Endothelial cell of umbilical vein (primary cell): Measurements from ENCODE around the gene ADGB. TPM values are rescaled to one million over a fixed set of nuclear protein-coding genes. Genes with fewer than 3 reads are reported as not detected.

Experiments
- BruUV-seq: library from RNA; stranded (reverse); fragments of 400-500 nt; replicated peaks from 2 replicates; lab custom pipeline; 2021; lab: Mats Ljungman, UMichigan
- CTCF ChIA-PET: fragments of 300-600, 350-600 bp; sonication (Branson Sonifier 250); formaldehyde crosslinking; loops from one replicate; lab custom pipeline; 2021; ENCODE audit warnings: antibody characterized with exemption, inconsistent platforms; lab: Charles Lee
- POLR2A ChIA-PET: fragments of 300-600, 350-600 bp; sonication (Branson Sonifier 250); formaldehyde crosslinking; loops from one replicate; lab custom pipeline; 2021; ENCODE audit warnings: antibody characterized with exemption, inconsistent platforms; lab: Charles Lee
- DNase-seq: peaks from one replicate; pipeline ENCODE4 v3.0.0-alpha.2; 2011; ENCODE audit warnings: low read depth, low spot score
- FAIRE-seq: peaks from 2 replicates; lab custom pipeline; 2011; peaks lifted over from hg19 to GRCh38; lab: Jason Lieb, UNC
- H2AFZ ChIP-seq: 2 replicates; pipeline ENCODE4 v1.6.0; 2012; ENCODE audit warnings: low read depth, low read length, control low read depth, inconsistent platforms
- H3K27ac ChIP-seq: 2 replicates; pipeline ENCODE4 v1.5.1; 2011; ENCODE audit warnings: low read depth, mild to moderate bottlenecking, control low read depth, low read length, moderate library complexity; ENCODE audit not compliant: insufficient read depth
- H3K27me3 ChIP-seq, 2 experiments: 2 replicates each; pipeline versions ENCODE4 v1.6.0 to v1.6.1; 2011; ENCODE audit warnings: low read length in 2 of 2, mixed read lengths in 1 of 2; ENCODE audit not compliant: control insufficient read depth in 2 of 2, insufficient read depth in 2 of 2
- H3K36me3 ChIP-seq, 2 experiments: 2 replicates in 1 of 2; 3 replicates in 1 of 2; pipeline ENCODE4 v1.5.1; 2011; ENCODE audit warnings: low read length in 2 of 2, mild to moderate bottlenecking in 1 of 2, moderate library complexity in 1 of 2; ENCODE audit not compliant: control insufficient read depth in 2 of 2, insufficient read depth in 2 of 2; ENCODE audit errors: extremely low read depth in 1 of 2
- H3K4me1 ChIP-seq: 3 replicates; pipeline ENCODE4 v1.5.1; 2011; ENCODE audit warnings: mild to moderate bottlenecking, low read length; ENCODE audit not compliant: control insufficient read depth, insufficient read depth; ENCODE audit errors: extremely low read depth
- H3K4me2 ChIP-seq: 2 replicates; pipeline ENCODE4 v1.6.1; 2011; ENCODE audit warnings: low read length, control low read depth, mixed read lengths; ENCODE audit not compliant: insufficient read depth
- H3K4me3 ChIP-seq, 3 experiments: fragments of 200-600 bp in 1 of 3; sonication (generic), shearing (Covaris generic) in 1 of 3; replicated peaks in 1 of 3; 2 replicates each; pipeline ENCODE4 v1.5.1; 2011 to 2016; ENCODE audit warnings: control low read depth in 3 of 3, low read length in 3 of 3, mild to moderate bottlenecking in 2 of 3, inconsistent platforms in 1 of 3, low read depth in 1 of 3, moderate library complexity in 1 of 3; ENCODE audit not compliant: insufficient read depth in 1 of 3
- H3K79me2 ChIP-seq: 2 replicates; pipeline ENCODE4 v1.6.0; 2012; ENCODE audit warnings: low read length, inconsistent platforms; ENCODE audit not compliant: control insufficient read depth, insufficient read depth
- H3K9ac ChIP-seq: replicated peaks from 2 replicates; pipeline ENCODE3; 2011; ENCODE audit warnings: low read length, control low read depth; ENCODE audit not compliant: insufficient read depth; ENCODE audit errors: extremely low read depth
- H3K9me1 ChIP-seq: replicated peaks from 3 replicates; pipeline ENCODE4 v1.6.0; 2011; ENCODE audit warnings: mild to moderate bottlenecking, low read length; ENCODE audit not compliant: control insufficient read depth, insufficient read depth; ENCODE audit errors: extremely low read depth
- H3K9me3 ChIP-seq: replicated peaks from 2 replicates; pipeline ENCODE4 v1.5.1; 2012; ENCODE audit warnings: low read length, inconsistent platforms; ENCODE audit not compliant: control insufficient read depth, insufficient read depth
- H4K20me1 ChIP-seq: replicated peaks from 2 replicates; pipeline ENCODE3; 2011; ENCODE audit warnings: mild to moderate bottlenecking, low read length; ENCODE audit not compliant: control insufficient read depth, insufficient read depth; ENCODE audit errors: extremely low read depth
- CTCF ChIP-seq, 2 donors: IDR thresholded peaks; 1 replicate in 1 of 2; 2 replicates in 1 of 2; pipeline ENCODE4 v1.5.1; 2011; ENCODE audit warnings: low read length in 2 of 2, mild to moderate bottlenecking in 2 of 2, moderate library complexity in 2 of 2, control low read depth in 1 of 2, inconsistent platforms in 1 of 2, low read depth in 1 of 2; ENCODE audit not compliant: insufficient read depth in 1 of 2; ENCODE audit errors: extremely low read depth in 1 of 2
- EZH2 ChIP-seq: IDR thresholded peaks from 2 replicates; pipeline ENCODE4 v1.6.1; 2012; ENCODE audit warnings: borderline replicate concordance, low read depth, mild to moderate bottlenecking, moderate library complexity, low read length, inconsistent platforms; ENCODE audit not compliant: severe bottlenecking
- FOS ChIP-seq: IDR thresholded peaks from 2 replicates; pipeline ENCODE4 v1.6.1; 2011; ENCODE audit warnings: mild to moderate bottlenecking, low read length, moderate library complexity, borderline replicate concordance; ENCODE audit not compliant: insufficient read depth
- GATA2 ChIP-seq: IDR thresholded peaks from 2 replicates; pipeline ENCODE4 v1.7.0; 2011; ENCODE audit warnings: low read depth, mild to moderate bottlenecking, moderate library complexity, mixed read lengths, low read length; ENCODE audit not compliant: insufficient read length, insufficient read depth
- JUN ChIP-seq: IDR thresholded peaks from 2 replicates; pipeline ENCODE4 v1.6.1; 2011; ENCODE audit warnings: borderline replicate concordance, low read depth; ENCODE audit not compliant: insufficient read length, insufficient read depth
- MAX ChIP-seq: IDR thresholded peaks from 2 replicates; pipeline ENCODE4 v1.6.1; 2011; ENCODE audit not compliant: insufficient read depth, insufficient read length
- MYC ChIP-seq: IDR thresholded peaks from one replicate; pipeline ENCODE4 v1.6.1; 2011; ENCODE audit warnings: mild to moderate bottlenecking, low read depth, low read length
- POLR2A ChIP-seq: IDR thresholded peaks from 2 replicates; pipeline ENCODE4 v1.6.1; 2012; ENCODE audit warnings: low read depth, mild to moderate bottlenecking, control low read depth, low read length
- POLR2AphosphoS5 ChIP-seq: IDR thresholded peaks from 2 replicates; pipeline ENCODE4 v1.6.1; 2012; ENCODE audit warnings: low read depth, mild to moderate bottlenecking, control low read depth, low read length, moderate library complexity; ENCODE audit not compliant: insufficient read depth
- dilution Hi-C: fragments of 300-500 bp; cut with MboI; formaldehyde crosslinking; loops from one replicate; pipeline ENCODE4 v1.15.0; 2019; ENCODE audit warnings: low sequenced_read_pairs; ENCODE audit not compliant: extremely low pct_ligation_motif_present
- intact Hi-C: fragments of 100-400 bp; cut with micrococcal nuclease; formaldehyde crosslinking; loops from one replicate; pipeline ENCODE4 v1.10.0; 2022
- polyA plus RNA-seq, 4 experiments: library from polyadenylated mRNA; depleted of rRNA in 3 of 4; stranded (reverse) in 3 of 4; unstranded in 1 of 4; fragments of >200 nt; gene quantifications; 2 replicates each; pipeline versions ENCODE4 v1.2.1 to v1.2.3, GENCODE V29; 2011 to 2012; ENCODE audit warnings: missing spikeins in 1 of 4
- total RNA-seq: library from RNA; stranded (reverse); gene quantifications from 2 replicates; pipeline ENCODE4 v1.2.3, GENCODE V29; 2021

ADGB gene
- total and polyA plus RNA-seq, 2 donors (not counting 3 experiments of a cell fraction or from before 2014, with no cell fraction given): not detected

- BruUV-seq: no TSS peak
- H3K9me3 ChIP-seq: no peaks in the 10 kb centered on the region
- no peaks in the 10 kb centered on the region for H3K27me3 ChIP-seq
- no peaks in the 10 kb centered on the region for H3K9me1 ChIP-seq
- DNase-seq: no peak
- H3K4me3 ChIP-seq: no peak overlapping the region
- no peak for FAIRE-seq
- H3K4me1 ChIP-seq: no peaks in the 10 kb centered on the region
- no peak overlapping the region for H3K27ac ChIP-seq
- ChIA-PET POLR2A (no interaction called here), CTCF (no interaction called here)
- intact Hi-C loops: no loop called here
- H2AFZ ChIP-seq: no peak overlapping the region
- H3K9ac ChIP-seq: no peak overlapping the region
- H3K4me2 ChIP-seq: no peak overlapping the region
- H3K79me2 ChIP-seq: no peaks in the 10 kb centered on the region
- TF ChIP-seq POLR2AphosphoS5 (no peak), POLR2A (no peak), GATA2 (no peak)
- no peaks in the 10 kb centered on the region for H4K20me1 ChIP-seq
- dilution Hi-C loops: no loop called here
- no peaks in the 10 kb centered on the region for H3K36me3 ChIP-seq
Measured at GRCh38 chr6:146642921-146643320, 44.1 kb downstream of the ADGB start.

- Histone ChIP-seq H3K9me3 (no peaks in the 10 kb centered on the region), H4K20me1 (no peaks in the 10 kb centered on the region), H3K79me2 (no peaks in the 10 kb centered on the region), H2AFZ (no peak overlapping the region), H3K36me3 (no peaks in the 10 kb centered on the region), H3K4me2 (no peak overlapping the region), H3K9me1 (no peaks in the 10 kb centered on the region), H3K27ac (no peak overlapping the region), H3K27me3 (no peaks in the 10 kb centered on the region), H3K4me1 (no peaks in the 10 kb centered on the region), H3K9ac (no peak overlapping the region), H3K4me3 (no peak overlapping the region)
- DNase-seq (no peak), FAIRE-seq (no peak)
- BruUV-seq: no TSS peak
- intact Hi-C loops (no loop called here), dilution Hi-C loops (no loop called here)
- ChIA-PET POLR2A (no interaction called here), CTCF (interaction anchor here (0.8 kb wide), 1 partner anchor 13 kb away, joined by 3 read pairs; no protein-coding TSS in a partner anchor)
- TF ChIP-seq MYC (no peak), GATA2 (no peak), POLR2AphosphoS5 (no peak), EZH2 (no peak), JUN (no peak), POLR2A (no peak), CTCF (IDR thresholded peaks at IDR 0.05; ENCODE audit: extremely low read depth in 1 of 2, insufficient read depth in 1 of 2, low read depth in 1 of 2, low read length in 2 of 2) (no peak), FOS (no peak), MAX (no peak)
Measured at GRCh38 chr6:146650799-146651481, 52.2 kb downstream of the ADGB start.
